HG02943 (cell line): ENCODE data around the gene STK32A.
"Not testable (repeated sequence)": the region's sequence is repeated elsewhere in the genome, so short reads cannot be mapped to it uniquely, and the experiment has no call there.

ENCODE experiments used
- ATAC-seq: cut with Tn5 transposase; IDR thresholded peaks from one replicate; pipeline ENCODE4 v1.9.1; 2021; ENCODE audit warnings: mild to moderate bottlenecking, low read depth, moderate library complexity; ENCODE audit not compliant: unreplicated experiment

Gene STK32A

GRCh38 chr5:147234825-147235635, at the start of gene STK32A:
Gene STK32A, plus strand, starts transcription at chr5:147235026. Its CDS starts 4,609 bp downstream, at chr5:147239635.
- no peak for ATAC-seq

GRCh38 chr5:147187099-147187540, 47.7 kb upstream of the STK32A start:
- ATAC-seq: no peak

- ATAC-seq: peak; percentile 77
These were observed 46.4 kb upstream of the STK32A start for GRCh38 chr5:147188200-147189108.

- no peak for ATAC-seq
These were observed 45.8 kb upstream of the STK32A start for GRCh38 chr5:147189109-147189424.

- no peak for ATAC-seq
These were observed 44.5 kb upstream of the STK32A start for GRCh38 chr5:147190331-147190730.

GRCh38 chr5:147193123-147193522, 41.7 kb upstream of the STK32A start:
- no peak for ATAC-seq

- no peak for ATAC-seq
These were observed 34.8 kb upstream of the STK32A start for GRCh38 chr5:147200004-147200403.

- no peak for ATAC-seq
These were observed 31.6 kb upstream of the STK32A start for GRCh38 chr5:147203213-147203612.

- no peak for ATAC-seq
These were observed 30.2 kb upstream of the STK32A start for GRCh38 chr5:147204576-147204975.

GRCh38 chr5:147208134-147208533, 26.7 kb upstream of the STK32A start:
- ATAC-seq: no peak

- no peak for ATAC-seq
These were observed 18.2 kb upstream of the STK32A start for GRCh38 chr5:147216552-147217154.

- ATAC-seq: no peak
These were observed 11.5 kb upstream of the STK32A start for GRCh38 chr5:147223343-147223742.

GRCh38 chr5:147223948-147224791, 10.7 kb upstream of the STK32A start:
- no peak for ATAC-seq

GRCh38 chr5:147225938-147226337, 8.9 kb upstream of the STK32A start:
- ATAC-seq: no peak

- ATAC-seq: no peak
These were observed 8.3 kb upstream of the STK32A start for GRCh38 chr5:147226512-147226911.

GRCh38 chr5:147234239-147234824, 494 bp upstream of the STK32A start:
- no peak for ATAC-seq

- no peak for ATAC-seq
These were observed 5.6 kb downstream of the STK32A start for GRCh38 chr5:147240266-147240985.

- ATAC-seq: not testable (repeated sequence)
These were observed 8.4 kb downstream of the STK32A start for GRCh38 chr5:147243238-147243637.
